Myocyte (in vitro differentiated cells): Measurements from ENCODE around the gene SLC26A6. TPM values are rescaled to one million over a fixed set of nuclear protein-coding genes. Genes with fewer than 3 reads are reported as not detected.

Source experiments
- DNase-seq: peaks from one replicate; pipeline ENCODE4 v3.0.0-alpha.2; 2012; ENCODE audit warnings: low read depth
- polyA plus RNA-seq: library from polyadenylated mRNA; unstranded; fragments of >200 nt; gene quantifications from one replicate; pipeline ENCODE4 v1.2.1, GENCODE V29; 2012; ENCODE audit warnings: missing spikeins
- total RNA-seq: library from RNA; depleted of rRNA; stranded (reverse); fragments of >200 nt; gene quantifications from 2 replicates; pipeline ENCODE4 v1.2.3, GENCODE V29; 2014

The SLC26A6 gene, protein sequence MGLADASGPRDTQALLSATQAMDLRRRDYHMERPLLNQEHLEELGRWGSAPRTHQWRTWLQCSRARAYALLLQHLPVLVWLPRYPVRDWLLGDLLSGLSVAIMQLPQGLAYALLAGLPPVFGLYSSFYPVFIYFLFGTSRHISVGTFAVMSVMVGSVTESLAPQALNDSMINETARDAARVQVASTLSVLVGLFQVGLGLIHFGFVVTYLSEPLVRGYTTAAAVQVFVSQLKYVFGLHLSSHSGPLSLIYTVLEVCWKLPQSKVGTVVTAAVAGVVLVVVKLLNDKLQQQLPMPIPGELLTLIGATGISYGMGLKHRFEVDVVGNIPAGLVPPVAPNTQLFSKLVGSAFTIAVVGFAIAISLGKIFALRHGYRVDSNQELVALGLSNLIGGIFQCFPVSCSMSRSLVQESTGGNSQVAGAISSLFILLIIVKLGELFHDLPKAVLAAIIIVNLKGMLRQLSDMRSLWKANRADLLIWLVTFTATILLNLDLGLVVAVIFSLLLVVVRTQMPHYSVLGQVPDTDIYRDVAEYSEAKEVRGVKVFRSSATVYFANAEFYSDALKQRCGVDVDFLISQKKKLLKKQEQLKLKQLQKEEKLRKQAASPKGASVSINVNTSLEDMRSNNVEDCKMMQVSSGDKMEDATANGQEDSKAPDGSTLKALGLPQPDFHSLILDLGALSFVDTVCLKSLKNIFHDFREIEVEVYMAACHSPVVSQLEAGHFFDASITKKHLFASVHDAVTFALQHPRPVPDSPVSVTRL
- 18.0 and 23.2 TPM in 2 replicates for total RNA-seq
- 12.0 TPM for polyA plus RNA-seq

DNA sequence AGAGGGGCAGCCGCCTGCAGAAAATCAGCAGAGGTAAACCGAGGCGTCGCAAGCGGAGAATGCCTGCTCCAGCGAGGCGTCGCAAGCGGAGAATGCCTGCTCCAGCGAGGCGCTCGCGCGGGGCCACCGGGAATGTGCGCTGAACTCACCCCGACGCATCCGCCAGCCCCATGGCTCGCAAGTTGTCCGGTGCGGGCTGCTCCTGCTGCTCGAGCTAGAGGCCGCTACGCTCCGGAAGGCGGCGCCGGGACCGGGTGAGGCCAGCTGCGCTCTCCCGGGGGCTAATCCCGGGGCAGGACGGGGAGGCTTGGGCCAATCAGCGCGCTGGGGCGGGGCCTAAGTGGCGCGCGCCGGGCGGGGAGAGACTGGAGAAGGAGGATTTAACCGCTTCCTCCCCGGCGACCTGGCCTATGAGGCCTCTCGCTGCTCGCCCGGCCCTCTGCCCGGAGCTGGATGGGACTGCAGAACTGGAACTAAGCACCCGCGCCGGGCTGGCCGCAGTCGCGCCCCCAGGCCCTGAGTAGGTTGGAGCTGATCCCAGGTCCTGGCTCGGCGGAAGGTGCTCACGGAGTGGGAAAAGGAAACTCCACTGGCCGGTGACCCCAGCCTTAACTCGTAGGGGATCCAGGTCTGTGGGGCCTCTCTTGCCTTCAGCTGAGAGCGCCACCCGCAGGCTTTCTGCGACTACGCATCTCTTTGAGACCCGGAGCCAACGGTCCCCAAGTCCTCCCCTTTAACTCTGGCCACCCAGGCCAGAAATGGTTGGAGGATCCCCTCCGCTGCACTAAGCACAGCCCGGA lies at the start of gene SLC26A6:
Gene SLC26A6, minus strand, starts transcription at position 240 of the 800 bp plus-strand sequence. Its CDS starts 68 bp downstream, at position 172.
- DNase-seq, result peak; percentile 98

DNA sequence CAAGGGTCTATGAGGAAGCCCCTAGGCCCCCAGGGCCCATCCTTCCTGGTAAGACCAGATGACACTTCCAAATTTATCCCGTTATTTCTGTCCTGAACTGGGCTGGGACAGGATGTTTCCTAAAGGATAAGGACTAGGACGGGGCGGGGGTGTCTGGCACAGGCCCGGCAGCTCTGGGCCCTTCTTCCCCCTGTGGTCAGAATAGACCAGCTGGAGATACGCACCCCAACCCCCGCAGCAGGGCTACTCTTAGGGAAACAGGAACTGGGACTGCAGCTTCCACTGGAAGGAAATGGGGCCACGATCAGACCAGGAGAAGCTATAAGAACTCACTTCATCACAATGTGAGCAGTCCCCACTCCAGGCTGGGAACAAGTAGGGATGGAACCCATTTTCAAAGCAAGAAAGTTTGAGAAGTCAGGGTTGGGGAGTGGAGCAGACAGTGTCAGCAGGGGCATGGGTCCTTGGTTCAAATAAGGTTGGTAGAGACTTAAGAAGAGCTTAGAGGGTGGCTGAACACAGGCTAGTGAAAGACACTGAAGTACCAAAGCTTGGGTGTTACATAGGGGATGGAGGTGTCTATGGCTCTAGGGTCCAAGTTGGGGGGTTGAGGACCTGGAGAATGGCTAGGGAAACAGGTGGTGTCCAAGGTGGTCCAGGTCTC lies 49.4 kb upstream of the SLC26A6 start:
- peak; percentile 52 for DNase-seq

DNA sequence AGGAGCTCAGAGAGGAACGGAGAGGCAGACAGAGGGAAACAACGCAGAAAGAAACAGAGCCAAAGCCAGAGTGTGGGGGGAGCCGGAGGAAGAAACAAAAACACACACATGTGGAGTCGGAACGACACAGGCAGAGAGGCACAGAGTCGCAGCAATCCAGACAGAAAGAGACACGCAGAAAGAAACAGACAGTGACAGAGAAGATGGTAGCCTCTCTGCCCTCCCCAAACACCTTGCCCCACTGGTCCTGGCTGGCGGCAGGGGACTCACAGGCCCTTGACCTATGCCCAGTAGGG lies 48.7 kb upstream of the SLC26A6 start:
- no peak for DNase-seq

DNA sequence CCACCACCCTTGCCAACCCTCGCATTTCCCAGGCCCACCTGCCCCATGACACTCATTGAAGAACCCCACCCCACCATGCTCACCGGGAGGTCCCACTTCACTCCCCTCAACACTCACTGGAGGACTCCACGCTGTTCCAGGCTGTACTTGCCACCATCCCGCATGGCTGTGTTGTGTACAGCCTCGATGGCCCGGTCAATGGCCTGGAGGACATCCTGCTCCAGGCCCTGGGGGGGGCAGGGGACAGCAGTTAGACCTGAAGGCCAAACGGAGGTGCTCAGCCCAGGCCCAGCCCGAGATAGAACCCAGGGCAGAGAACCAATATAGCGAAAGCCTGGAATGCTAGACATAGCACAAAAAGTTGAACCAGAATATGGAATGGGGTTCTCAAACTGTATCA lies 47.5 kb upstream of the SLC26A6 start:
- DNase-seq, result no peak

DNA sequence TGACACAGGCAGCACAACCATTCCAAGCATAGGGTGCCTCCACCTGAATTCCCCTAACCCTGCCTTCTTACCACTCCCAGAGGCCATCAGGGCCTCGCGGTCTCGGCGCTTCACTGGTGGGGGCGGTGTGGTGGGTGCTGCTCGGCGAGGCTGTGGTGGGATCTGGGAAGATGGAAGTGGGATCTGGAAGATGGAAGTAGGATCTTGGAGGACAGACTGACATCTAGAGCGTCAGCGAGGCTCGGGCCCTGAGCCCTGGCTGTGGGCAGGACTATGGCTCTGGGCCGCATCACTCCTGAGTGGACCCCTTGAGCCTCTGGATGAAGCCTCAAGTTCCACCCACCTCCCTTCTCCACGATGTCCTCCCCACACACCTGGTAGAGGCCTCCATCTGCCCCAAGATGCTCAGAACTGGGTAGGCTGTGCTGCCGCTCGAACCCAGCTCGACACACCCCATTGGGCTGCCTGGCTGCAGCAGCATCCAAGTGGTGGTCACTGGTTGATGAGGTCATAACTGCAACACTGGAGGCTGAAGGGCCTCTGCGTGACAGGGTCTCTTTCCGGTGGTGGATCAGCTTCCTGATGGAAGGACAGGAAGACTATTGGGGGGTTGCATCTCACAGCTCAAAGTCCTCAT lies 46.8 kb upstream of the SLC26A6 start:
- DNase-seq, result no peak

DNA sequence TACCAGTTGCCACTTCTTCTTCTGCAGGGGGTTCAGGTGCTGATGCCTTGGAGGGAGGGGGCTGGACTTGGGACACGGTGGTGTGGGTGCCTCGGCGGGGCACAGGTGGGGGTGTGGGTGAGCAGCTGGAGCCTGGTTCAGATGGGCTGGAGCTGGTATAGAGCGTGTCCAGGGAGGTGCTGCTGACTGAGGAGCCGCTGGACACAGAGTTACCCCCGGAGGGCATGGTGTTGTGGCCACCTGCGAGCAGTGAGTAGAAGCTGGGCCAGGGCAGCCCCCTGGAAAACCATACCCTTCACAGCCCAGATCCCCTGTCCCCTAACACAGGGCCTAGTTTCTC lies 46.2 kb upstream of the SLC26A6 start:
- no peak for DNase-seq

DNA sequence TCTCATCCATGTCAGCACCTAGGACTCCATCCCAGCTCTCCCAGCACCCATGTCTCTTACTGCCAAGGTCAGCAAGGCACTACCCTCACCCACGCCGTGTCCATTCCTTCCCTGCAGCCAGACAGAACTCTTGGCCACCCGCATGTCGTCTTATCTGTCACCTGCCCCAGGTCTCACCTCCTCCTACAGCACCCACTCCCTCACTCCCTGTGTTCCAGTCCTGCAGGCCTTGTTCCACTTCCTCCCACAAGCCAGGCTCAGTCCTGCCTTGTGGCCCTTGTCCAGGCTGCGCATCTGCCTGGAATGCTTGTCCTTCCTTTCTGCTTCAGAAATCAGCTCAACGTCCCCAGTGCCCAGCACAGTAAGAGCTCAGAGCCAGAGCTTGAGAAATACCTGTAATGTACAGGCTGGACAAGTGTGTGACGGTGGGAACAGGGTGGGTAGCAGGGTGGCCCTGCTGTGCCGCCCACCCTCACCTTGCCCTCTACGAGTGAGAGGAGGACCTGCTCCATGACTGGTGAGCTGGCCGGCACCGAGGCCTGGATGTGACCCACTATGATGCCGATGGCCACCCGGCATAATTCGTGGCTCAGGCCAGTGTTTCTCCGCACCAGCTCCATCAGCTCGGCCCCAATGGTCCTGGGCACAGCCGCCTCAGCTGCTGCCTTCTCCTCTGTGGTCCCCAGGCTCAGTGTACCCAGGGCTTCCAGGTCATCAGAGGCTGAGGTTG lies 45.7 kb upstream of the SLC26A6 start:
- DNase-seq, result no peak

DNA sequence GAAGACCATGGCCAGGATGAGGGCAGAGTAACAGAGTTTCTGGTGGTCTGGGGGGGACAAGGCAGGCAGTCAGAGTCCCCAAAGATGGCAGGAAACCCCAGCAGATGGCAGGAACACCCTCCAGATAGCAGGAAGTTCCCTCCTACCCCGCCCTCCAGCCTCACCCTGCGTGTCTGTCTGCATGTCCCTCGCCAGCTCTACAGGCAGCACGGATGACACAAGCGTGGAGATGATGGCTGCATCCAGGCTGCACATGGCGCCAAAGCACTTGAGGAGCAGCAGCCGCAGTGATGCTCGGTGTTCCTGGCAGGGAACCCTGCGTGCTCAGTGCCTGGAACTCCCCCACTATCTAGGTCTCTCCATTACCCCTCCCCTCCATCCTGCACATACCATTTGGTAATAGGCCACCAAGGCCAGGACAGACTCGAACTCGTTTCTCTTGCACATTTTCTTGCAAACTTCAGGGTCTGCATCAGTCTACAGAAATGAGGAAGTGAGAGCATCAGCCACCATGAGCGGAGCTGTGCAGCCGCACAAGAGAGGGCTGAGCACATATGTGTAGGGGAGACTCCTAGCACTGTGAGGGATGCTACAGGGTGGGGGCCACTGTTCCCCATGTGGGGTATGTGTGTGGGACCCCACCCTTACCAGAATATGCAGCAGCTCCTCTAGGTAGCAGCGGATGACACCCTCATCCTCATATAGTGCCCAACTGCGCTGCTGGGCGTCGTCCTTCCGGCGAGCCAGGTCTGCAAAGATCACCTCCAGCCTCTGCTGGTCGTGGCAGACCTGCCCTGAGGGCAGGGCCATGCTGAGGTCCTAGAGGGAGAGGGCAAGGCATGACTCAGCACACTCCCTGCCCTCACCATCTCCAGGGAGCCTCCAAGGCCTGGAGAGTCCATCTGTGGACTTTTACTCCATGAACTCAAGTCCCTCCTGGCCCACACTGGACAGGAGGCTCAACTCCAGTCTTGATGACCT lies 44.4 kb upstream of the SLC26A6 start:
- no peak for DNase-seq

DNA sequence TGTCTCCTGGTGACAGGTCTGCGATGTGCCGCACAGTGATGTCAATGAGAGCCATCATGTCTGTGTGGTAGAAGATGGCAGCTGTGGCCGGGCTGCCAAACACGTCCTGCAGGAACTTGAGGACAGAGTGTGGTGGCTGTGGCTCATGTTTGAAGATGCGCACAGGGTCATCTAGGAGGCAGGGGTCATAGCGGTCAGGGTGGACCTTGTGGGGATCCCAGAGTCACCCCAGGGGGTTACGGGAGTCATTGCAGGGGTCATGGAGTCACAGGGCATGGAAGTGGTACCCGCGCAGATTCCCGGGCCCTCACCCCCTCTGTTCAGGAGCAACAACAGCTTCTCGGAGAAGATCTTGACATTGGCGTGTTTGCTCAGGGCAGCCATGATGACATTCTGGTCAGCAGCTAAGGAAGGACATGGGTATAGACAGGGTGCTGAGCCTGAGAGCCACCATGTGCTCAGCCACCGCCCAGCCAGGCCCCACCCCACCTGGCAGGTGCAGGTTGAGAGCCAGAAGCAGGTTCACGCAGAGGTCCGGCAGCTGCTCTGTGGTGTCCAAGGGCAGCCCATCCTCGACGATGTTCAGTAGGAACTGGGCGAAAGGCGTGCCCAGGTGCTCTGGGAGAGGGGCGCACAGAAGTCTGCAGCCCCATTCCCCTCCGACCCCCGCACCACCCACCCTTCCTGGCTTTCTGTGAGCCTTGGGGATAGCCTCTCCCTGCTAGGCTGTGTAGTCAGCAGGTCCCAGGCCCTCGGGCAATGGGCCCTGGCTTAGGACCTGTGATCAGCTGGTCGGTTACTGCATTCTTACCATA lies 43.5 kb upstream of the SLC26A6 start:
- DNase-seq, result no peak

DNA sequence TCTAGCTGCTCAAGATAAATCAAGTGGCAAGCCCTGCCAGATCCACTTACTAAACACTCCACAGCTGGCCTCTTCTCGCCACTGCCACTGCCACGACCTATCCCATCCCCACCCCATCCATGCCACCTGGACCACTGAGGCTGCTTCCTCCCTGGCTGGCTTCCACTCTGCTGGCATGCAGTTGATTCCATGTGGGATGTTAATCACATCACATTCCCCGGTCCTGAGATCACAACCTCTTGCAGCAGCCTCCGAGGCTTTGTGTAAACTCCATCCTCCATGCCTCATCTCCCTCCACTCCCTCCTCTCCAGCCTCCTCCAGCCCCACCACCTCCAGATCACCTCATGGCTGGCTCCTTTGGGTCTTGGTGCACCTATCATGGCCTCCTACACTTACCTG lies 42.8 kb upstream of the SLC26A6 start:
- no peak for DNase-seq

DNA sequence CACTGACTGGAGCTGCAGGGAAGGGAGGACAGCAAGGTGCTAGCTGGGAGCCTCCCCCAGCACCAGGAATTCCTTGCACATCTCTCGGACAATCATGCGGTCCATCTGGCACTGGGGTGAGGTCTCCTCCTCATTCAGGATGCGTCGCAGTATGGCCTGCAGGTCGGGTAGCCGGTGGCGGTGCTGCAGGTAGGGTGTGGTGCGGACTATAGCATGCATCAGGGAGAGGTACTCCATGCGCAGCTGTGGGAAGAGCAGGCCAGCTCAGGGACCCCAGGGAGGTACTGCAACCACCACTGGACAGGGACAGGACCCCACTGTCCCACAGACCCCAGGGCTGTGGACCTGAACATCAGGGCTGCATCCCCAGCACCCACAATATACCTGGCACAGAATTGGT lies 39.2 kb upstream of the SLC26A6 start:
- no peak for DNase-seq

DNA sequence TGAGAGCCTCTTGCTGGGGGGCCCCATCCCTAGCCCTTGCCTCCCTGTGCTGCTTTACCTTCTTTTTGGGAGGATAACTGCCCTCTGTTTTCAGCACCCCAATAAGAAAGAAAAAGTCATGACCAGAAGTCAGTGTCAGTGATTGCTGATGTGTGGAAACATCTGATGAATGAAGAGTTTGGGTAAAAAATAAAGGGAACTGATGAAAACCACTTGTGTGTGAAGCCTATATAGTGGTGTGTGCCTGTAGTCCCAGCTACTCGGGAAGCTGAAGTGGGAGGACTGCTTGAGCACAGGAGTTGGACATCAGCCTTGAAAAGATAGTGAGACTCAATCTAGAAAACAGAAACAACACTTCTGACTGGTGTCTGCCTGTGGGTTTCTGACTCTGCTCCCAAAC lies 37.3 kb upstream of the SLC26A6 start:
- DNase-seq, result no peak

DNA sequence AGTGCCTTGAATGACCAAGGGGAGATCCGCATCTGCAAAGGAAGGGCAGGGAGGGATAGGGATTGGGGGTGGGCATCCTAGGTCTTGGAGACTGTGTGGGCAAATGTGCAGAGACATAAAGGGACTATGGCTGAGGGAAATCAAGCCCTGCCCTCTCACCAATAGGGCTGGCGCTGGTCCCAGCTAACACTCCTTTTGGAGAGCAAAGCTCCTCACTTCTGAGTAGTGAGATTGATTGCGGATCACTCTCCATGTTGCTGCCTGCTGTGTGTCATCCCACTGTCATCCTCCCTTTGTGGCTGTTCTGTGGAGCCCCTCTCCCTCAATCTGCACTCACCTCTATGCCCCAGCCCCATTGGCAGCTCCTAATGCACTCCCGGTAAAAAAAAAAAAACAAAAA lies 29.7 kb upstream of the SLC26A6 start:
- DNase-seq, result no peak

DNA sequence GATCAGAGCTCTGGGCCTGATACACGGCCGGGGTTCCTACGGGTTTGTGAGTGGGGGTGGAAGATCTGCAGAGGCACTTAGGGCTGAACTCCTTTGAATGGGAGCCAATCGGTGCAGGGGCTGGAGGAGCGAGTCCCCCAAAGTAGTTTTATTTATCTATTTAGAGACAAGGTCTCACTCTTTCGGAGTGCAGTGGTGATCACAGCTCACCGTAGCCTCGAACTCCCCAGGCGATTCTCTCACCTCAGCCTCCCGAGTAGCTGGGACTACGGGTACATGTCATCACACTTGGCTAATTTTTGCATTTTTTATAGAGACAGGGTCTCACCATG lies 29.0 kb upstream of the SLC26A6 start:
- no peak for DNase-seq

DNA sequence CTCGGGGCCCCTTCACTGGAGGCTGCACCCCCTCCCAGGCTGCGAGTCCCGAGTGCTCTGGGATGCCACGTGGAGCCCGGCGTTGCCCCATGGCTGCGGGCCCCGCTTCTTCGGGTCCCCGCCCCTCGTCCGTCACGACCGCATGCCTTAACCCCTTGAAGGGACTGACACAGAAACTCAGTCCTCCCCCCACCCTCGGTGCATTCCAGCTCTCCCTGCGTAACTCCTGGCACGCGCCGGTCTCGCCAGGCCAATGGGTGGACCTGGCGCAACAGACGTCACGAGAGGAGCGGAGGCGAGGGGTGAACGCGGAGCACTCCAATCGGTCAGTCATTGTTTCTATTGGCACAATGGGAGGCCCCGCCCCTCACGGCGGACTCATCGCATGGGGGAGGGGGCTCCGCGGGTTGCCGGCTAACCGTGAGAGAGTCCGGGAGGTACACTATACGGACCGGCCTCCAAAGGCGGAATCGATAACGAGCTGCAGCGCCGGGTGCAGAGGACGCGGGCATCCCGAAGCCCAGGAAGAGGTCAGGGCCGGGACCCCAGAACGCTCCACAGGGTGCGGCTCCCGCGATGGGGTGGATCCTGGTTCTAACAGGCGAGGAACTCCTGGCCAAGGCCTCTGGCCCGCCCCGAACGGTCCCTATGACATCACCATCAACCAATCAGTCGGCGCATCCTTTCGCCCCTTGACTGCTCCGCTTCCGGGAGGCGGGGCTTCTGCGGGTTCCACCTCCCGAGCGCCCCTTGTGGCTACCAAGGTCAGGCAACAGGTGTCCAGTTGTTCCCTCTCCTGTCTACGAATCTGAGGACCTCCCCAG lies 28.4 kb upstream of the SLC26A6 start:
- peak; percentile 99 for DNase-seq

DNA sequence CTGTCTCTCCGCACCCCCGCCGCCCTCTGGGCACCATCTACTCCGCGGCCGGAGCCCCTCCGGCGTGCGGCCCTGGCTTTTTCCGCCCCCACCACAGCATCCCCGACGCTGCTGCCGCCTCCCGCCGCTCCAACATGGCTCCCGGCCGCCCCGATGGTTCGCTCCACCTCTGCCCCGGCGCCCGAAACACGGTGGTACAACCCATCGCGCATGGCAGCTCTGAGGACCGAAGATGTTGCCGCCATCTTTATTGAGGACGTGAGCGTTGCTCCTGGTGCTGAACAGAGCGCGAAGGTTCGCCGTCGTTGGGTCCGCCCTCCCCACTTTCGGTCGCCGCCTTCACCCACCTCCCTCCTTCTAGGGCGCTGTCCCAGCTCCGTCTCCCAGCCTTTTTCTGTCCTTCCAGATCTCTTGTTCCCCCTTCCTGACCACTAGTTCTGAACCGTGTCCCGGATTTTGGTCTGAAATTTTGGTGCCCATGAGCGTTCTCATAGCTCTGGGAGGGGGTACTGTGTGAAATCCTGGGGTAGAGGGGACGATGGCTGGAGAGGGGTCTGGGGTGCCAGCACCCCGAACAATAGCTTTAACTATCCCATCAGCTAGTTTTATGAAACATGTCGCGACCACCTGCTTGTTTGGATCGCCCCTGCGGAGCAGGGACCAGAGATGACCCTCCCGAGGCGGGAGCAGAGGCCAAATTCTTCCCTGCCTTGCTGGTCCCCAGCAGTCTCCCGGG lies 27.7 kb upstream of the SLC26A6 start, which contains the start of gene CELSR3:
Gene CELSR3, minus strand, starts transcription at position 134 of the 736 bp plus-strand sequence. CDS start 252 bp downstream, outside the sequence.
- peak; percentile 92 for DNase-seq
